ENCODE results near the gene PRDM12.

DNA sequence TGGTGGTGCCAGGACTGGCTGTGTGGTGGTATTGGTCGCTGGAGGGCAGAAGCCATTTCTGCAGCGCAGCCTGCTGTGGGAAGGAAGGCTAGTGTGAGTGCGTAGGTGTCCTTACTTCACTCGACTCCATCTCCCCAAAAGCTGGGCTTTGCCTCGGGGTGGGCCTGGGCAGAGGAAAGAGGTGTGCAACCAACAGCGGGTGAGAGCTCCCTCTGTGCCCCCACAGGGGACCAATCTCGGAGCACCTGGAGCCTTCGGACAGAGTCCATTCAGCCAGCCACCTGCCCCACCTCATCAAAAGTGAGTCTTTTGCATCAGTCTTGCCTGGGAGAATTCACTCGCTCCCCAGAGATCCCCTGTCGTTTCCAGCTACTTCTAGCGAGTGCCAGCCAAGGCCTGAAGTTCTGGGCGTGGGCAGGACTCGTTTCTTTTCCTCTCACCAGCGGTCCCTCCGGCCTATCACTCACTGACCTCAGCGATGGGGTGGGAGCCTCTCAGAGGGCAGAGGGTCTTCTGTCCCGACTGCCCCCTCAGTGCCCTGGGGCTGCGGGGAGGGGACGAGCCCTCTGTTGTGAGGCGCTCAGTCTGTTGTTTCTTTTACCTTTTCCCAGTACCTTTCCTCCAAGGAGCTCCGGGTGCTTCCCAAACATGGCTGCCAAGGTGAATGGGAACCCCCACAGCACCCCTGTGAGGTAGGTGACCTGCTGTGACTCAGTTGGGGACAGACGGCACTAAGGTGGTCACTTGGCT lies 32.9 kb upstream of the PRDM12 start:
- TF ChIP-seq CREB1 (IDR thresholded peaks at IDR 0.05) (no peak), EP300 (IDR thresholded peaks at IDR 0.05; ENCODE audit: borderline replicate concordance in 1 of 2, low read depth in 2 of 2, low read length in 2 of 2) (no peak), POLR2A (IDR thresholded peaks at IDR 0.05; ENCODE audit: control extremely low read depth in 1 of 2, low read depth in 2 of 2, low read length in 2 of 2) (no peak), SRF (IDR thresholded peaks at IDR 0.05; ENCODE audit: low read depth, low read length) (no peak), TAF1 (IDR thresholded peaks at IDR 0.05; ENCODE audit: low read depth, low read length) (no peak)
- TF ChIP-seq, protein P1, sequence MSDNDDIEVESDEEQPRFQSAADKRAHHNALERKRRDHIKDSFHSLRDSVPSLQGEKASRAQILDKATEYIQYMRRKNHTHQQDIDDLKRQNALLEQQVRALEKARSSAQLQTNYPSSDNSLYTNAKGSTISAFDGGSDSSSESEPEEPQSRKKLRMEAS (IDR thresholded peaks at IDR 0.05) = no peak
- TF ChIP-seq, protein P2, sequence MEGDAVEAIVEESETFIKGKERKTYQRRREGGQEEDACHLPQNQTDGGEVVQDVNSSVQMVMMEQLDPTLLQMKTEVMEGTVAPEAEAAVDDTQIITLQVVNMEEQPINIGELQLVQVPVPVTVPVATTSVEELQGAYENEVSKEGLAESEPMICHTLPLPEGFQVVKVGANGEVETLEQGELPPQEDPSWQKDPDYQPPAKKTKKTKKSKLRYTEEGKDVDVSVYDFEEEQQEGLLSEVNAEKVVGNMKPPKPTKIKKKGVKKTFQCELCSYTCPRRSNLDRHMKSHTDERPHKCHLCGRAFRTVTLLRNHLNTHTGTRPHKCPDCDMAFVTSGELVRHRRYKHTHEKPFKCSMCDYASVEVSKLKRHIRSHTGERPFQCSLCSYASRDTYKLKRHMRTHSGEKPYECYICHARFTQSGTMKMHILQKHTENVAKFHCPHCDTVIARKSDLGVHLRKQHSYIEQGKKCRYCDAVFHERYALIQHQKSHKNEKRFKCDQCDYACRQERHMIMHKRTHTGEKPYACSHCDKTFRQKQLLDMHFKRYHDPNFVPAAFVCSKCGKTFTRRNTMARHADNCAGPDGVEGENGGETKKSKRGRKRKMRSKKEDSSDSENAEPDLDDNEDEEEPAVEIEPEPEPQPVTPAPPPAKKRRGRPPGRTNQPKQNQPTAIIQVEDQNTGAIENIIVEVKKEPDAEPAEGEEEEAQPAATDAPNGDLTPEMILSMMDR (IDR thresholded peaks at IDR 0.05; ENCODE audit: control extremely low read depth in 1 of 3, insufficient read depth in 1 of 3, low read depth in 1 of 3, low read length in 3 of 3) = no peak
- TF ChIP-seq, protein P3, sequence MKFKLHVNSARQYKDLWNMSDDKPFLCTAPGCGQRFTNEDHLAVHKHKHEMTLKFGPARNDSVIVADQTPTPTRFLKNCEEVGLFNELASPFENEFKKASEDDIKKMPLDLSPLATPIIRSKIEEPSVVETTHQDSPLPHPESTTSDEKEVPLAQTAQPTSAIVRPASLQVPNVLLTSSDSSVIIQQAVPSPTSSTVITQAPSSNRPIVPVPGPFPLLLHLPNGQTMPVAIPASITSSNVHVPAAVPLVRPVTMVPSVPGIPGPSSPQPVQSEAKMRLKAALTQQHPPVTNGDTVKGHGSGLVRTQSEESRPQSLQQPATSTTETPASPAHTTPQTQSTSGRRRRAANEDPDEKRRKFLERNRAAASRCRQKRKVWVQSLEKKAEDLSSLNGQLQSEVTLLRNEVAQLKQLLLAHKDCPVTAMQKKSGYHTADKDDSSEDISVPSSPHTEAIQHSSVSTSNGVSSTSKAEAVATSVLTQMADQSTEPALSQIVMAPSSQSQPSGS (IDR thresholded peaks at IDR 0.05; ENCODE audit: low read length) = no peak
